Mesenteric fat pad (tissue), 1 donor: ENCODE data around the gene DNAH6. TPM values are rescaled to one million over a fixed set of nuclear protein-coding genes. Genes with fewer than 3 reads are reported as not detected.

Experiments
- DNase-seq: peaks from one replicate; pipeline ENCODE4 v3.0.0-alpha.2; 2020; ENCODE audit warnings: low spot score
- total RNA-seq: library from RNA; stranded (reverse); fragmentation: NEBNext Ultra II Directional; extraction: Animal tissue kit (Norgen Biotek cat#: 25700); gene quantifications from one replicate; pipeline ENCODE4 v1.2.1, GENCODE V29; 2021
- donor health status: DM: yes; HTN: yes; CAD: no.

The DNAH6 gene
- total RNA-seq, 1 donor from 2014 or later: 0.77 TPM

DNA sequence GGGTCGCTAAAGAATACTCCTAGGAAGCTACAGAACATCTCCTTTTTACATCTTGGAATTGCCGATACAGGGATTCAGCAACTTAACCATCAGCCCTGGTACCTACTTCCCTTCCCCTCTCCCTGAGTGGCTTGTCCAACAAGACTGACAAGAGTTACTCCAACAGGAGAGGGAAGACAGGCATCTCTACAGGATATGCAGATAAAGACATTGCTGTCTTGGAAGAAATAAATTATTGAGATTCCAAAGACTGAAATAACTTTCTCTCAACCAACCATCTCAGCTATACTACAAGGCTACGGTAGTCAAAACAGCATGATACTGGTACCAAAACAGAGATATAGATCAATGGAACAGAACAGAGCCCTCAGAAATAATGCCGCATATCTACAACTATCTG lies 277.3 kb downstream of the DNAH6 start:
- DNase-seq: no peak

DNA sequence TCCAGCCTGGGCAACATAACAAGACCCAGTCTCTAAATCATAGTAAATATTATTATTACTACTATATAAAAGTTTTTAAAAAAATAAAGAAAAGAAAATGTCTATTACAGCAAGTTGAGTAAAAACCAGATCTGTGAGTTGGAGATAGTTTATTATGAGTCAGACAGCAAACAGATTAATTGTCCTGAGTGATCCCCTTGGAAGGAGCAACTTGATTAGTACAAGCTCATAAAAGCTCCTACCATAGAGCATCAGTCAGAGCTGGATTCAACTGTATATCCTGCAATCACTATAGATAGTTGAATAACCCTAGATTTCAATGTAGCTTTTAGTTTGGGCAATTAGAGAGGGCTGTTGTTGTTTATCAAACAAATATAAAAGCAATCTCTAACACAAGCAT lies 280.5 kb downstream of the DNAH6 start:
- no peak for DNase-seq

DNA sequence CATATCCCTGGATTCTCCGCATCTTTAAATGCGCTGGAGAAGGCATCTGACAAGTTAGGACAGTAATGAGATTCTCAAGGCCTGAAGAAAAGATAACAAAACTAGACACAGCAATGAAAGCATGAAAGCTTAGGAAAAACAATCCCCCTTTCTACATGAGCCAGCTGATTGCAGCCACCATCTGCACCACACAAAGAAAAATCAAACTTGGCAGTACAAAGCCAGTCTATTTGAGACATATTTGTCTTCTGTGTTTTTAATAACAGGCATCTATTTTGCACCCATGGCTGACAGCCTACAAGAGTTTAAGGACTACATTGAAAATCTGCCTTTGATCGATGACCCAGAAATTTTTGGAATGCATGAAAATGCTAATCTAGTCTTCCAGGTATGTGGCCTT lies 281.0 kb downstream of the DNAH6 start:
- no peak for DNase-seq

DNA sequence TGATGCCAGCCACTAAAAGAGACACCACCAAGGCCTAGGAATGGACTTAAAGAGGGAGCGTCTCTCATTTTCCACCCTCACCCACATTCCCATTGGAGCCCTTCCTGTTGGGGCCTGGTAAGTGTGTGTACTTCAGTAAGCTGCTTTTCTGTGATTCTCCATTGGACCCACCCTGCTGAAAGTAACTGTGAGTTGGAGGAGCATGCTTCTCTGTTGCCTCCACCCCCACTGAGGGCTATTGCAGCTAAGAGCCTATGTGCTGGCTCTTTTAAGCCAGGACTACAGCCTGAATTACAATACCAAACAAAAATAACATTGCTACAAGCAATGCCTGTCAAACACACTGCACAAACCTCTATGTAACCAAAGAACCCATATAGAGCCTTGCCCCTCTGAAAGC lies 283.5 kb downstream of the DNAH6 start:
- DNase-seq: no peak

DNA sequence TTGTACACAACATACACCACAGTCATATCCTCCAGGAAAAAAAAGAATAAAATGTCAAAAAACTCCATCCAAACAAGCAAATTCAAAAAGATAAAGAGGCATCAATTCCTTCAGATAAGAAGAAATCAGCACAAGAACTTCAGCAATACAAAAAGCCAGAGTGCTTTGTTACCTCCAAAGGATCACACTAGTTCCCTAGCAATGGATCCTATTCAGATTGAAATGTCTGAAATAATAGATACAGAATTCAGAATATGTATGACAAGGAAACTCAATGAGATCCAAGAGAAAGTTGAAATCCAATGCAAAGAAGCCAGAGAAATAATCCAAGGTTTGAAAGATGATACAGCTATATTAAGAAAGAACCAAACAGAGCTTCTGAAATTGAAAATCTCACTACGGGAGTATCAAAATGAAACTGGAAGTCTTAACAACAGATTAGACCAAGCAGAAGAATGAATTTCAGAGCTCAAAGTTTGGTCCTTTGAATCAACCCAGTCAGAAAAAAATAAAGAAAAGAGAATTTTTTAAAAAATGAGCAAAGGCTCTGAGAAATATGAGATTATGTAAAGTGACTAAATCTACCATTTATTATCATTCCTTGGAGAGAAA lies 284.0 kb downstream of the DNAH6 start:
- DNase-seq: no peak

DNA sequence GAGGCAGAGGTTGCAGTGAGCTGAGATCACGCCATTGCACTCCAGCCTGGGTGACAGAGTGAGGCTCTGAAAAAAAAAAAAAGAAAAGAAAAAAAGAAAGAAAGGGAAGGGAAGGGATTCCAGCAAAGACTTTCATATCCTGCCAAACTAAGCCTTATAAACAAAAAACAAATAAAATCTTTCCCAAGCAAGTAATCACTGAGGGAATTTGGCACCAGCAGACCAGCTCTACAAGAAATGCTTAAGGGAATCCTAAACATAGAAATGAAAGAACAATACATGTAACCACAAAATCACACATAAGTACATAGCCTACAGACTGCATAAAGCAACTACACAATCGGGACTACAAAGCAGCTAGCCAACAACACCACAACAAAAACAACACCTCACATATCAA lies 285.5 kb downstream of the DNAH6 start:
- DNase-seq: no peak

DNA sequence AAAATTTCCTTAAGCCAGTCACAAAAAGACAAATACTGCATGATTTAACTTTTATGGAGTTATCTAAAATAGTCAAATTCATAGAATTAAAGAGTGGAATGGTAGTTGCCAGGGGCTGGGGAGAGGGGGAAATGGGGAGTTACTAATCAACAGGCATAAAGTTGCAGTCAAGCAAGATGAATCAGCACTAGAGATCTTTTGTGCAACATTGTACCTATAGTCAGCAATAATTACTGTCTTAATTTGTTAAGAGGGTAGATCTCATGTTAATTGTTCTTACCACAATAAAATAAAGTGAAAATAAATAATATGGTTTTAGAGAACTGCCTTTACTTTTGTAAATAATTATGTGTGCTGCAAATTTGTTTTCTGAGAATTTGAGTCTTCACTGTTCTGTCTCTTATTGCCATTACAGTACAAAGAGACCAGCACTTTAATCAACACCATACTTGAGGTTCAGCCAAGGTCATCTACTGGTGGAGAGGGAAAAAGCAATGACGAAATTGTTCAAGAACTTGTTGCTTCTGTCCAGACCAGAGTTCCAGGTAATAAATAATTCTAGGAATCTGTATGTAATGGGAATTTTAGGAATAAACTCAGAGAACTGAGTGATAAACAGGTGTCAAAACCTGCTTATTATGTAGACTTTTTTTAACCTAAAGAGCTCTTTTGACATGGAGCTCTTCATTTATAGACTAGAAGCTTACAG lies 289.1 kb downstream of the DNAH6 start:
- no peak for DNase-seq

DNA sequence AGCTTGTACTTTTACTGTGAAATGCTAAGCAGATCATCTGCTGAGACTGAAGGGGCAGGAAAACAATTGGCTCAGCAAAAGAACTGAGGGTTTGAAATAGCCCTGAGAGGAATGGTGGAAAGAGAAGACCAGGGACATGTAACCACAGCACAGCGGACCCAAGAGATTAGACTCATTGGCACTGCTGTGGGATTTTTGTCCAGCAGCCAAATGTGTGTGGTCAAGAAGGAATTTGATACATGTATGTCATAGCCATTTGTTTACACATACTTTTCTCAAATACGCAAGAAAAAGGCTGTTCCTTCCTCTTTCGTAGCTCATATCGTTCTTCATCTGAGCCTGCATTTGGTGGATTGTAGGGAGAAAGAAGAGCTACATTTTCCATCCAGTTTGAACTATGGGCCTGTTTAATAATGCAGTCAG lies 290.8 kb downstream of the DNAH6 start:
- DNase-seq: no peak

DNA sequence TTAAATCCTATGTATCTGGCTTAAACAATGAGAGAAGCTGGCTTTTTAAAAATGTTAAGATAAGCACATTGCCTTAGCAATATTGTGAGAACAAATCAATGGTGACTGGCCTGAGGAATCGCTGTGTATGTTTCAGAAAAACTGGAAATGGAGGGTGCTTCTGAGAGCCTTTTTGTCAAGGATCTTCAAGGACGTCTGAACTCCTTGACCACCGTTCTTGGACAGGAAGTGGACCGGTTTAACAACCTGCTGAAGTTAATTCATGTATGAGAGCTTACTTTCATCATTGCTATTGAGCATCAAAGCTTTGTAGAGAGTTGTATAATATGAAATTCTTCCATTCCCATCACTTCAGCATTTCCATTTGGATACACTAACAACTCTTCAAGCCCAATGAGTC lies 292.0 kb downstream of the DNAH6 start:
- DNase-seq: no peak

DNA sequence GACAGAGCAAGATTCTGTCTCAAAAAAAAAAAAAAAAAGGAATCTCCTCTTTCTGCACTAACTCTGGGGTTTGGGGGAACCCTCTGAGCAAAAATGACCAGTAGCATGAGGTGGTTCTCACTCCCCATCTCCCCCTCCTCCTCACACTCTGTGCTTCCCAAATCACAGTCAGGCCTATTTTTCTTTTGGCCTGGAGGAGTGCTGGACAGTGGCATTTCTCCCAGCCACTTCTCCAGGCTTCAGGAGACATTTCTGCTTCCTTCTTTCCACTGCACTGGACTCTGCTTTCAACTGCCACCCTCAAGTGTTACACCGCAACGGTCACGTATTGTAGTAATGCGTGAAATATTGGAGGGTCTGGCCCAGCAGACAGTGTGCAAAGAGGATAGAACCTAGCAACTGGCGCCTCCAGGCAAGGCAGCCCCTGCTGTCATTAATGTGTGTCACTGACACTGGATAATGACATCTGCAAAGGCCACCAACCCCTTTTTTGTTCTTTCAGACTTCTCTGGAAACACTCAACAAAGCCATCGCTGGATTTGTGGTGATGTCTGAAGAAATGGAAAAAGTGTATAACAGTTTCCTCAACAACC lies 295.6 kb downstream of the DNAH6 start:
- DNase-seq: no peak

DNA sequence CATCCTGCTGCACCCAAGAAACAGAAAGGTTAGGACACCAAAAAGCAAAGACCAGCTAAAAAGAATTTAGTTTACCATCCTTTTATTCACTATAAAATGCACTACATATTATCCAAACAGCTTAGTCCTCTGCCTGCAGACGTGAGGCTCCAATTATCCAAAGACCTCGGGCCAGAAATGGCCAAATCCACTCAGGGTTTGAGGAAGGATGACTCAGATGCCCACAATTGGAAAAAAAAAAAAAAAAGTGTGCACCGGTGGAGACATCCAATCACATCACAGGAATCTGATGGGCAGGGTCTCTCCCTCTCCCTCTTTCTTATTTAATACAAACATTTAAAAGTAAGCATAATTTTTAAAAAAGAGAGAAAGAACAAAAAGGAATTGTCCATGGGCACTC lies 298.8 kb downstream of the DNAH6 start:
- no peak for DNase-seq

DNA sequence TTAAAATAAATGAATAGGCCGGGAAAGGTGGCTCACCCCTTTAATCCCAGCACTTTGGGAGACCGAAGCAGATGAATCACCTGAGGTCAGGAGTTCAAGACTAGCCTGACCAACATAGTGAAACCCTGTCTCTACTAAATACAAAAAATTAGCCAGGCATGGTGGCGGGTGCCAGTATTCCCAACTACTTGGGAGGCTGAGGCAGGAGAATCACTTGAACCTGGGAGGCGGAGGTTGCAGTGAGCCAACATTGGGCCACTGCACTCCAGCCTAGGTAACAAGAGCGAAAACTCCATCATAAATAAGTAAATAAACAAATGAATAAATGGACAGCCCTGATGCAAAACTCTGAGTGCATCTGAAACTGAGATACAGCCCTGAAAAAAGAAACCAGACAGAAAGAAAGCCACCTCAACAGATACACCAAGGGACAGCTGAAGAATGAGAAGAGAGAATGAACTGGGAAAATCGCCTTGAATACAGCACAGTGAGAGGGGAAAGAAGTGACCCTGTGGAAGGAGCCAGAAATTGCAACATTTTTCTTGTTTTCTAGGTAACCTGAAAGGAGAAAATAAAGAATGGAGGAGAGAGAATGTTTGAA lies 300.2 kb downstream of the DNAH6 start:
- no peak for DNase-seq

DNA sequence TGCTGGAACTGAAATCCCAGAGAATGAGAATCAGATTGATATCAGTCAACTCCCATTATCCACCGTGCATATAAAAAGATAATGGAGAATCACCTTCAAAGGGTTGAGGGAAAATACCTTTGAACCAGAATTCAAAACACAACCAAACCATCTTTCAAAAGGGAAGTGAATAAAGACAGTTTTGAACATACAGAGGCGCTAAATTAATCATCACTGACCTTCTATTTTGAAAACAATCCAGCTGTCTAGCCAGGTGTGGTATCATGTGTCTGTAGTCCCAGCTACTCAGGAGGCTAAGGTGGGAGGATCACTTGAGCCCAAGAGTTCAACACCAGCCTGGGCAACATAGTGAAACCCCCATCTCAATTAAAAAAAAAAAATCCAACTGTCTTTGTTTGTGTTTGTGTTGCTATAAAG lies 300.9 kb downstream of the DNAH6 start:
- DNase-seq: no peak

DNA sequence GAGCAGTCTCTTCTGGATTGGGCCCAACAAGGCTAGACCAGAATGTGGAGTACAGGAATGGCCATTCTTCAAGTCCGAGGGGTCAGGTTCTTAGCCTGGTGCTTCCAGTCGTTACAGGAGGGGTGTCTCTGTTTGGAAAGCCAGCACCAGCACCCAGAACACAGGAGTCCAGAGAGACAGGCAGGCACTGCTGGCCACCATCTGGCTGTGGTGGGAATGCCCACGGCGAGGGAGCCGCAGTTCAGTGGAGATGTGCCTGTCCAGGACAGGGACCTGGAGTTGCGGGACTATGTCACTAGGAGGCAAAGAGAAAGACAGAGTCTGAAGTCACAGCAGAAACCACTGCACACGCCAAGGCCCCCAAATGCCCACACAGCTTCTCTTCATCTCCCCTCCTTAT lies 305.5 kb downstream of the DNAH6 start:
- DNase-seq: no peak

DNA sequence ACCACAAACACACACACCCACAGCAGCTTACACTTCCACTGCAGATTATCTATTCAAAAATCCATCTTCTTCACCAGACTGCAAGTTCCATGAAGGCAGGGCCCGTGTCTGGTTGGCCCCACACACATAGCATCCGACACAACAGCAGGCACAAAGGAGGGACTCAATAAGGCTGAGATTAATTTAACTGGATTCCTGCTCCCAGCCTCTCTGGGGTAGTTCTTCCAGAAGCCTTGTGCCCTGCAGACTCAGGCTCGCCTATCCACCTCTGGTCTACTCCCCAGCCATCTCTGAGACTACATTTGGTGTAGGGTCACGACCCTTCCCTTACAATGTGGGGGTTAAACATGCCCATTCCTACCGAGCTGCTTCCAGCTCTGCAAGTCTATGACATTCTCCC lies 306.9 kb downstream of the DNAH6 start:
- DNase-seq: peak; percentile 30

DNA sequence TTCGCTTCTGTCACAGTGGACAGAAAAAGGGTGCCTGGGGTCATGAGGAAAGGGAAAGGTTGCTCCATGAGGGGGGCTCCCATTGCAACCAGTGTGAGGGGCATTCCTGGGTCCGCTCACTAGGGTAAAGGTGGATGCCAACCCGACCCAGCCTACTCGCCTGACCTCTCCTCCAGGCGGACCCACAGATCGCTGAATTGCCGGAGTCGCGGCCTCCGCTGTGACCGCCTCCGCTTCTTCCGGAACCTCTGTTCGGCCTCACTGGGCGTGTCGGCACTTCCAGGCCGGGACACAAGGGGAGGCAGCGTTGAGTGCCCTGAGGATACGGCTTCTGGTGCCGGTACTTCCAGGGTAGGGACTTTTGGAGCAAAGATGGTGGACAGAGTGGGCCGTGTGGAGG lies 307.5 kb downstream of the DNAH6 start:
- peak; percentile 68 for DNase-seq

DNA sequence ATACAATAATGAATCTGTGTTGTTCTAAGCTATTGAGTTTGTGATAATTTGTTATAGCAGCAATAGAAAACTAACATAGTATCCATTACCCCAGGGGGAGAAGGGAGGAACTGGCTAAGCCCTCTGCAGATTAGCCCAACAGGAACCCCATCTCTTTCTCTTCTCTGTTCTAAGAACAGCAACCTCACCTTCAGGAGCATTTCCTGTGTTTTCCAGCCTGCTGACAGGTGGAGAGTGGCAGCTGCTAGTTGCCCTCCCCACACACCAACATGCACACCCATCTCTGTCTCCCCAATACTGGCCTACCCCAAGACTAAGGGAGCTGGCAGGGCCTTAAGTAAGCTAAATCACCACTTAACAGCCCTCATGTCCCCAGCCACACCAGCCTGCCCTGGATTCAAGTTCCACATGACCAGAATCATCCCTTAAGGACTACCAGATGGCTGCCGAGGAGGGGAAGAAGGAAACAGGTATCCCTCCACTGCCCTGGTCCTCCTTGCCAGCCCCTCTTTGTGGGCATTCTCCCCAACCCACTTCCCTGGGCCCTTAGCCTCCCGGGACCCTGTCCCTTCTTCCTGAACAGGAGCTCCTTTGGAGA lies 311.8 kb downstream of the DNAH6 start:
- DNase-seq: peak; percentile 57

DNA sequence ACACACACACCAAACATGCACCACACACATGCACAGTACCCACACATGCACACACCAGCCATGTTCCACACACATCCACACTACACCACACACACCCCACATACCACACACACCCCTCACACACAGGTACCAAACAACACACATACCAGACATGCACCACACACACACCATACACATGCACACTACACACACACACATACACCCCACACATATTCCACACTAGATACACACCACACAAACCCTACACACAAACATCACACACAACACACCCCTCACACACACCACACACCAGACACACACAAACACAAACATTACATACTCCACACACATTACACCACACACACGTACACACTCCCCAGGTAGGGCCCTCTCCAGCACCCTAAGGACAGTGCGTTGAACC lies 313.4 kb downstream of the DNAH6 start:
- peak; percentile 11 for DNase-seq

DNA sequence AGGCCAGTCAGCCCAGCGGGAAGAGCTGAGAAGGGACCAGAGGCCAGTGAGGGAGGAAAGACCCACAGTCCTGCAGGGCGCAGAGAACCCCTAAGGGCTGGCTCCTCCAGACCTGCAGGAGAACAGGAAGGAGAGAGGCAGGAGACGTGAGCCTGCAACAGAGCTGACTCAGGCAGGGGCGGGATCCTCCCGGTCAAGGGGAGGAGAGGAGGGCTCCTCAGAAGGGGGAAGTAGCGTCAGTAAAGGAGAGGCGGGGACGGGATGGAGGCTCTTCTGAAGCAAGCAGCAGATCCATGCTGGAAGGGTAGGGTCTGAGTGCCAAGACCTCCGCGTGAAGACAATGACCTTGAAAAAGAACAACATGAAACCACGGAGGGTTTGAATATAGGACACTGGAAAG lies 313.8 kb downstream of the DNAH6 start:
- no peak for DNase-seq

DNA sequence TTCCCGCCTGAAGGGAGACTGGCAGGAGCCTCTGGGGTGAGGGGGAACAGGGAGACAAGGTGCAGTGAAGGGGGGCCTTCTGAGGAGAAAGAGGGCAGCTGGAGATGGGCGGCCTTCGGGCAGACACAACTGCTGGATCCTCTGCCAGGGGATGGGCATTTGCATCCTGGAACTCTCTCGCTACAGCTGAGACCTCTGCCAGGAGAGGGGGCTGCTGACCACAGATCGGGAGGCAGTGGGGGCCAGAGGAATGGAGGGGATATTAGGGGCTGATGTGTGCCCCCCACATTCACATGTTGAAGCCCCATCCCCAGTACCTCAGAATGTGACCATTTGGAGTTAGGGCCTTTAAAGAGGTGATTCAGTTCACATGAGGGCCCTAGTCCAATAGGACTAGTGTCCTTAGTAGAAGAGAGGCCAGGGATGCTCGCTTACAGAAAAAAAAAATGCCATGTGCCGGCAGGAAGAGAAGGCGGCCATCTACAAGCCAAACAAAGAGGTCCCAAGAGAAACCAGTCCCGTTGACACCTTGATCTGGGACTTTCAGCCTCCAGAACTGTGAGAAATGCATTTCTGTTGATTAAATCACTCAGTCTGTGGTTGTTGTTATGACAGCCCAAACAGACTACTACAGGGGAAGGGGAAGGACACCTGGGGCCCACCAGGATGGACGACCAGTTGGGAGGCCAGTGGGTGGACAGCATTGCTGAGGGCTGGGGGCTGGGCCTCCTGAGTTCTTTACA lies 314.6 kb downstream of the DNAH6 start:
- DNase-seq: peak; percentile 16

DNA sequence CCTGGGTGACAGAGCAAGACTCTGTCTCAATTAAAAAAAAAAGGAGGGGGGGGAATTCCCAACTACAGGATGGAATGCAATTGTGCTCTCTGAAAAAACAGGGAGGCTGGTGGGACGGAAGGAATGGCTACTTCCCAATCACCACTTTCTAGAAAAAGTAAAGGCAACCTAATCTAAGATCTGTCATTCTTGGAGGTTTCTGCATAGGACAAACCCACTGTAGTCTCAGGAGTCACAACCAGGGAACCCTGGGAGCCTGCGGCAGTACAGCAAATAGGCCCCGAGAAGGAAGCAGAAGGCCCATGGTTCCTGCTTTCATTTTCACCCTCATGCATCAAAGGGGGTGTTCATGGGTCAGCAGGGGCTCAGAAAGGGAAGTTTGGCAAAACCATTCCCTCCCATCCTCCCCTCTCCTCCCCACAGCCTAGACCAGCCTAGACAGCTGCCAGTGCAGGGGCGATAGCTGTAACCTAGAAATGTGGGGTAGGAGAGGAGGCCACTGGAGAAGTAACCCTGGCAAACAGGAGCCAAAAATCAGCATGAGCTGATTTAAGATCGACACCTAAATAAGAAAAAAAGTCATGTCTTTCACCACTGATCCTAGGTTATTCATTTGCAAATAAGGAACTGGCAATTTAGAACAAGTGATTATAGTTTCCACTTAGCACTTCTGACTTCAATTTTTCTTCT lies 316.6 kb downstream of the DNAH6 start:
- DNase-seq: peak; percentile 37
